Natural killer cell treated with Interleukin-12 subunit alpha and Interleukin-12 subunit beta and Interleukin-15 and Interleukin-18, amount 100 ng/mL, for 72 hours (primary cell): ENCODE data around the gene CD177. TPM values are rescaled to one million over a fixed set of nuclear protein-coding genes. Genes with fewer than 3 reads are reported as not detected.

ENCODE experiments used
- ATAC-seq, 2 donors: fragments of 150-1000 bp; cut with Tn5 transposase in 1 of 2; sonication (Bioruptor Pico), chemical (Tn5 transposase) in 1 of 2; 2 replicates each; pipeline ENCODE4 v1.10.0; 2021
- DNase-seq: peaks from one replicate; pipeline ENCODE4 v3.0.0; 2022; ENCODE audit warnings: low spot score
- H3K27ac Mint-ChIP-seq, 2 donors: 1 replicate in 1 of 2; 2 replicates in 1 of 2; pipeline ENCODE4 v1.8.0; 2022; ENCODE audit warnings: mixed read lengths in 2 of 2, mild to moderate bottlenecking in 1 of 2, moderate library complexity in 1 of 2
- H3K27me3 Mint-ChIP-seq, 2 donors: 1 replicate in 1 of 2; 2 replicates in 1 of 2; pipeline ENCODE4 v1.8.0; 2022; ENCODE audit warnings: mixed read lengths in 2 of 2
- H3K36me3 Mint-ChIP-seq: one replicate; pipeline ENCODE4 v1.8.0; 2022; ENCODE audit warnings: mixed read lengths
- H3K4me1 Mint-ChIP-seq, 2 donors: 1 replicate in 1 of 2; 2 replicates in 1 of 2; pipeline ENCODE4 v1.8.0; 2022; ENCODE audit warnings: low read depth in 2 of 2, mixed read lengths in 2 of 2, mild to moderate bottlenecking in 1 of 2
- H3K4me3 Mint-ChIP-seq: one replicate; pipeline ENCODE4 v1.8.0; 2022; ENCODE audit warnings: mixed read lengths
- H3K9me3 Mint-ChIP-seq: 2 replicates; pipeline ENCODE4 v1.8.0; 2022; ENCODE audit warnings: mixed read lengths
- total RNA-seq, 2 donors: library from RNA; stranded (reverse); gene quantifications; one replicate each; pipeline ENCODE4 v1.2.3, GENCODE V29; 2022

The CD177 gene
- not detected for total RNA-seq

GRCh38 chr19:43353606-43354304 is at the start of gene CD177:
Gene CD177, plus strand, starts transcription at chr19:43353686. Its CDS starts 29 bp downstream, at chr19:43353715.
- Mint-ChIP-seq H3K4me3 (no peak within 1 kb of the TSS), H3K36me3 (no peaks in the 10 kb centered on the region), H3K27me3 (peaks cover 11 to 18% of the 10 kb centered on the region in 2 donors), H3K4me1 (no peaks in the 10 kb centered on the region), H3K27ac (no peak within 1 kb of the TSS), H3K9me3 (no peaks in the 10 kb centered on the region)
- DNase-seq (no peak), ATAC-seq (peak in 1 of 2 donors; percentile 21)

- ATAC-seq (no peak), DNase-seq (no peak)
- Mint-ChIP-seq H3K27me3 (peaks cover 21 to 35% of the 10 kb centered on the region in 2 donors), H3K36me3 (no peaks in the 10 kb centered on the region), H3K4me3 (no peak overlapping the region), H3K9me3 (no peaks in the 10 kb centered on the region), H3K27ac (no peak overlapping the region), H3K4me1 (no peaks in the 10 kb centered on the region)
These were observed 47.8 kb upstream of the CD177 start for GRCh38 chr19:43305642-43306041.

GRCh38 chr19:43306097-43306496 is 47.4 kb upstream of the CD177 start:
- DNase-seq (no peak), ATAC-seq (no peak)
- no peak overlapping the region for H3K27ac Mint-ChIP-seq
- H3K27me3 Mint-ChIP-seq: peaks cover 21 to 40% of the 10 kb centered on the region in 2 donors
- H3K36me3 Mint-ChIP-seq: no peaks in the 10 kb centered on the region
- H3K9me3 Mint-ChIP-seq: no peaks in the 10 kb centered on the region
- H3K4me3 Mint-ChIP-seq: no peak overlapping the region
- no peaks in the 10 kb centered on the region for H3K4me1 Mint-ChIP-seq

- ATAC-seq (no peak), DNase-seq (no peak)
- Mint-ChIP-seq H3K4me1 (no peaks in the 10 kb centered on the region), H3K4me3 (no peak overlapping the region), H3K27me3 (peaks cover 21 to 34% of the 10 kb centered on the region in 2 donors), H3K9me3 (no peaks in the 10 kb centered on the region), H3K27ac (no peak overlapping the region), H3K36me3 (no peaks in the 10 kb centered on the region)
These were observed 45.2 kb upstream of the CD177 start for GRCh38 chr19:43308244-43308815.

GRCh38 chr19:43309466-43309865 is 44.0 kb upstream of the CD177 start:
- H3K27ac Mint-ChIP-seq: no peak overlapping the region
- no peak overlapping the region for H3K4me3 Mint-ChIP-seq
- no peaks in the 10 kb centered on the region for H3K9me3 Mint-ChIP-seq
- DNase-seq (no peak), ATAC-seq (no peak)
- H3K36me3 Mint-ChIP-seq: no peaks in the 10 kb centered on the region
- H3K27me3 Mint-ChIP-seq: peaks cover 19 to 34% of the 10 kb centered on the region in 2 donors
- no peaks in the 10 kb centered on the region for H3K4me1 Mint-ChIP-seq

GRCh38 chr19:43310221-43310620 is 43.3 kb upstream of the CD177 start:
- no peak for ATAC-seq
- DNase-seq: no peak
- Mint-ChIP-seq H3K9me3 (no peaks in the 10 kb centered on the region), H3K27ac (no peak overlapping the region), H3K4me1 (no peaks in the 10 kb centered on the region), H3K36me3 (no peaks in the 10 kb centered on the region), H3K27me3 (peaks cover 23 to 39% of the 10 kb centered on the region in 2 donors), H3K4me3 (no peak overlapping the region)

GRCh38 chr19:43311256-43311655 is 42.2 kb upstream of the CD177 start:
- no peak overlapping the region for H3K4me3 Mint-ChIP-seq
- DNase-seq (no peak), ATAC-seq (no peak)
- no peaks in the 10 kb centered on the region for H3K36me3 Mint-ChIP-seq
- no peak overlapping the region for H3K27ac Mint-ChIP-seq
- no peaks in the 10 kb centered on the region for H3K9me3 Mint-ChIP-seq
- peaks cover 23 to 41% of the 10 kb centered on the region in 2 donors for H3K27me3 Mint-ChIP-seq
- H3K4me1 Mint-ChIP-seq: no peaks in the 10 kb centered on the region

GRCh38 chr19:43311706-43312105 is 41.8 kb upstream of the CD177 start:
- no peak overlapping the region for H3K27ac Mint-ChIP-seq
- H3K9me3 Mint-ChIP-seq: no peaks in the 10 kb centered on the region

GRCh38 chr19:43313711-43314495 is 39.6 kb upstream of the CD177 start:
- H3K4me1 Mint-ChIP-seq: no peaks in the 10 kb centered on the region
- no peak for DNase-seq
- no peak overlapping the region for H3K4me3 Mint-ChIP-seq
- H3K36me3 Mint-ChIP-seq: no peaks in the 10 kb centered on the region
- H3K9me3 Mint-ChIP-seq: no peaks in the 10 kb centered on the region
- ATAC-seq: no peak
- H3K27me3 Mint-ChIP-seq: peaks cover 17 to 32% of the 10 kb centered on the region in 2 donors
- no peak overlapping the region for H3K27ac Mint-ChIP-seq

More at GRCh38 chr19:43311706-43312105, 41.8 kb upstream of the CD177 start:
- no peaks in the 10 kb centered on the region for H3K4me1 Mint-ChIP-seq
- H3K4me3 Mint-ChIP-seq: no peak overlapping the region
- H3K27me3 Mint-ChIP-seq: peaks cover 28 to 45% of the 10 kb centered on the region in 2 donors
- no peak for DNase-seq
- no peak for ATAC-seq
- no peaks in the 10 kb centered on the region for H3K36me3 Mint-ChIP-seq

GRCh38 chr19:43315851-43316250 is 37.6 kb upstream of the CD177 start:
- Mint-ChIP-seq H3K27ac (no peak overlapping the region), H3K27me3 (peaks cover 11 to 17% of the 10 kb centered on the region in 2 donors), H3K36me3 (no peaks in the 10 kb centered on the region), H3K4me3 (no peak overlapping the region), H3K9me3 (no peaks in the 10 kb centered on the region), H3K4me1 (no peaks in the 10 kb centered on the region)
- ATAC-seq (no peak), DNase-seq (no peak)

- DNase-seq (no peak), ATAC-seq (no peak)
- no peaks in the 10 kb centered on the region for H3K4me1 Mint-ChIP-seq
- H3K9me3 Mint-ChIP-seq: no peaks in the 10 kb centered on the region
- peaks cover 11 to 20% of the 10 kb centered on the region in 2 donors for H3K27me3 Mint-ChIP-seq
- no peaks in the 10 kb centered on the region for H3K36me3 Mint-ChIP-seq
- H3K27ac Mint-ChIP-seq: no peak overlapping the region
- no peak overlapping the region for H3K4me3 Mint-ChIP-seq
These were observed 36.7 kb upstream of the CD177 start for GRCh38 chr19:43316591-43317319.

- no peak for ATAC-seq
These were observed 35.3 kb upstream of the CD177 start for GRCh38 chr19:43318203-43318602.

GRCh38 chr19:43318796-43319314 is 34.6 kb upstream of the CD177 start:
- Mint-ChIP-seq H3K27ac (no peak overlapping the region), H3K36me3 (no peaks in the 10 kb centered on the region), H3K4me1 (no peaks in the 10 kb centered on the region), H3K4me3 (no peak overlapping the region), H3K27me3 (peaks cover 14 to 28% of the 10 kb centered on the region in 2 donors), H3K9me3 (no peaks in the 10 kb centered on the region)
- DNase-seq (no peak), ATAC-seq (no peak)

More at GRCh38 chr19:43318203-43318602, 35.3 kb upstream of the CD177 start:
- Mint-ChIP-seq H3K36me3 (no peaks in the 10 kb centered on the region), H3K4me1 (no peaks in the 10 kb centered on the region), H3K27ac (no peak overlapping the region), H3K27me3 (peaks cover 14 to 28% of the 10 kb centered on the region in 2 donors), H3K4me3 (no peak overlapping the region), H3K9me3 (no peaks in the 10 kb centered on the region)
- no peak for DNase-seq
